Liver (tissue), 3 donors: ENCODE results near the gene TFCP2.

ENCODE experiments used
- EGR1 ChIP-seq, 2 donors: IDR thresholded peaks; 2 replicates each; pipeline ENCODE4 v1.6.1; 2016 to 2018; ENCODE audit warnings: antibody characterized with exemption in 2 of 2, low read depth in 2 of 2
- FOXA1 ChIP-seq: IDR thresholded peaks from 2 replicates; pipeline ENCODE4 v1.6.1; 2016; ENCODE audit warnings: antibody characterized with exemption
- GABPA ChIP-seq, 2 donors: IDR thresholded peaks in 1 of 2; conservative IDR thresholded peaks in 1 of 2; 2 replicates each; pipeline ENCODE4 v1.6.1; 2016; ENCODE audit warnings: antibody characterized with exemption in 2 of 2, mild to moderate bottlenecking in 1 of 2, moderate library complexity in 1 of 2
- JUND ChIP-seq, 2 donors: IDR thresholded peaks; 2 replicates each; pipeline ENCODE4 v1.6.1; 2016; ENCODE audit warnings: antibody characterized with exemption in 2 of 2
- REST ChIP-seq: IDR thresholded peaks from 2 replicates; pipeline ENCODE4 v1.6.1; 2016; ENCODE audit warnings: antibody characterized with exemption, mild to moderate bottlenecking
- RXRA ChIP-seq, 2 donors: IDR thresholded peaks; 2 replicates each; pipeline ENCODE4 v1.6.1; 2017 to 2018; ENCODE audit warnings: antibody characterized with exemption in 2 of 2, mild to moderate bottlenecking in 1 of 2
- SP1 ChIP-seq: IDR thresholded peaks from 2 replicates; pipeline ENCODE4 v1.6.1; 2018; ENCODE audit warnings: antibody characterized with exemption, mild to moderate bottlenecking
- TAF1 ChIP-seq: conservative IDR thresholded peaks from 2 replicates; pipeline ENCODE4 v1.6.1; 2016; ENCODE audit warnings: antibody characterized with exemption, mild to moderate bottlenecking
- YY1 ChIP-seq: IDR thresholded peaks from 2 replicates; pipeline ENCODE4 v1.6.1; 2016; ENCODE audit warnings: antibody characterized with exemption, mild to moderate bottlenecking
- ZBTB33 ChIP-seq: IDR thresholded peaks from 2 replicates; pipeline ENCODE4 v1.6.1; 2016; ENCODE audit warnings: antibody characterized with exemption
- TF ChIP-seq, protein P1 (sequence below): fragments of 150-350 bp; IDR thresholded peaks from 2 replicates; pipeline ENCODE4 v1.5.1; 2017; ENCODE audit warnings: improper control_type of control experiment, low read depth, low read length; ENCODE audit not compliant: missing input control
- donor health status: healthy.
- donor health status: healthy.

GRCh38 chr12:51188359-51189051 is 15.6 kb upstream of the TFCP2 start:
- no peak for TF ChIP-seq RXRA (IDR thresholded peaks at IDR 0.05)
- TF ChIP-seq, protein P1, sequence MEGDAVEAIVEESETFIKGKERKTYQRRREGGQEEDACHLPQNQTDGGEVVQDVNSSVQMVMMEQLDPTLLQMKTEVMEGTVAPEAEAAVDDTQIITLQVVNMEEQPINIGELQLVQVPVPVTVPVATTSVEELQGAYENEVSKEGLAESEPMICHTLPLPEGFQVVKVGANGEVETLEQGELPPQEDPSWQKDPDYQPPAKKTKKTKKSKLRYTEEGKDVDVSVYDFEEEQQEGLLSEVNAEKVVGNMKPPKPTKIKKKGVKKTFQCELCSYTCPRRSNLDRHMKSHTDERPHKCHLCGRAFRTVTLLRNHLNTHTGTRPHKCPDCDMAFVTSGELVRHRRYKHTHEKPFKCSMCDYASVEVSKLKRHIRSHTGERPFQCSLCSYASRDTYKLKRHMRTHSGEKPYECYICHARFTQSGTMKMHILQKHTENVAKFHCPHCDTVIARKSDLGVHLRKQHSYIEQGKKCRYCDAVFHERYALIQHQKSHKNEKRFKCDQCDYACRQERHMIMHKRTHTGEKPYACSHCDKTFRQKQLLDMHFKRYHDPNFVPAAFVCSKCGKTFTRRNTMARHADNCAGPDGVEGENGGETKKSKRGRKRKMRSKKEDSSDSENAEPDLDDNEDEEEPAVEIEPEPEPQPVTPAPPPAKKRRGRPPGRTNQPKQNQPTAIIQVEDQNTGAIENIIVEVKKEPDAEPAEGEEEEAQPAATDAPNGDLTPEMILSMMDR: no peak
- TF ChIP-seq YY1: no peak
- no peak for TF ChIP-seq FOXA1
- no peak for TF ChIP-seq JUND (IDR thresholded peaks at IDR 0.05)
- TF ChIP-seq REST: no peak
- TF ChIP-seq EGR1 (IDR thresholded peaks at IDR 0.05; ENCODE audit: low read depth in 2 of 2): no peak
- no peak for TF ChIP-seq SP1
- TF ChIP-seq ZBTB33: no peak
- no peak for TF ChIP-seq GABPA (IDR thresholded peaks at IDR 0.05 in 1 of 2, conservative IDR thresholded peaks at IDR 0.05 in 1 of 2)
- TF ChIP-seq TAF1: no peak
